ENCODE data around the gene EIPR1. TPM values are rescaled to one million over a fixed set of nuclear protein-coding genes. Genes with fewer than 3 reads are reported as not detected.

Gene EIPR1
- total and polyA plus RNA-seq, 2 of the 4 experiments (the other 2 are of a cell fraction) = 46.5 to 67.4 TPM

GRCh38 chr2:3182848-3183247, 194.8 kb downstream of the EIPR1 start:
- ChIA-PET CTCF (no interaction called here), POLR2A (ENCODE audit: unreplicated experiment) (no interaction called here)
- Histone ChIP-seq H3K9me3 (ENCODE audit: control insufficient read depth, insufficient read depth, low read length) (peaks cover 6% of the 10 kb centered on the region; the same call in 1 of the 2 replicates), H3K18ac (ENCODE audit: low read depth, low read length) (no peak overlapping the region), H2AFZ (replicated peaks; ENCODE audit: low read length, poor library complexity) (no peak overlapping the region), H3K36me3 (ENCODE audit: control insufficient read depth, insufficient read depth, low read length) (peaks cover 3% of the 10 kb centered on the region), H4K91ac (ENCODE audit: insufficient read depth, low read depth, low read length) (no peak overlapping the region), H3K79me1 (ENCODE audit: low read depth in 1 of 2, low read length in 2 of 2) (no peaks in the 10 kb centered on the region), H2AK9ac (replicated peaks; ENCODE audit: low read depth, low read length, poor library complexity) (no peak overlapping the region), H3K23ac (ENCODE audit: low read depth, low read length) (no peak overlapping the region), H3K9me1 (ENCODE audit: insufficient read depth, low read length) (no peaks in the 10 kb centered on the region), H3K4ac (ENCODE audit: low read depth, low read length) (no peak overlapping the region), H3K4me1 (ENCODE audit: control insufficient read depth, insufficient read depth, low read length) (no peaks in the 10 kb centered on the region), H2BK15ac (ENCODE audit: low read depth, low read length) (no peak overlapping the region), H4K20me1 (ENCODE audit: insufficient read depth, low read length) (no peaks in the 10 kb centered on the region), H3K9ac (ENCODE audit: low read depth, low read length) (no peak overlapping the region), H4K5ac (ENCODE audit: low read depth, low read length) (no peak overlapping the region), H3K4me2 (ENCODE audit: low read depth, low read length) (no peak overlapping the region), H2BK20ac (ENCODE audit: low read depth, low read length) (no peak overlapping the region), H3K27ac (ENCODE audit: insufficient read depth, low read length) (no peak overlapping the region), H3K14ac (replicated peaks; ENCODE audit: low read depth, low read length) (no peak overlapping the region), H2BK120ac (ENCODE audit: low read depth, low read length) (no peak overlapping the region), H3K4me3 (ENCODE audit: insufficient read depth, low read depth, low read length) (no peak overlapping the region), H3K56ac (ENCODE audit: extremely low read depth, insufficient read depth, low read length) (no peak overlapping the region), H4K8ac (ENCODE audit: low read depth in 2 of 2, low read length in 2 of 2) (no peak overlapping the region), H3K27me3 (ENCODE audit: control insufficient read depth, insufficient read depth, low read length) (no peaks in the 10 kb centered on the region), H2BK5ac (ENCODE audit: low read depth, low read length, poor library complexity, severe bottlenecking) (peak overlapping the region; percentile 58), H2AK5ac (ENCODE audit: low read depth, low read length) (no peak overlapping the region)
- DNase-seq (no peak), ATAC-seq (ENCODE audit: low read depth) (no peak)
- no TSS peak for BruUV-seq (replicated peaks)
- in situ Hi-C loops (cut with MboI; ENCODE audit: low sequenced_read_pairs) = no loop called here
- no CpG with 5 or more reads among the region's 2 CpGs for WGBS, 2 experiments (ENCODE audit: extremely low coverage in 2 of 2, insufficient read length in 1 of 2)
- intact Hi-C loops (cut with micrococcal nuclease) = no loop called here
- TF ChIP-seq CHD1 (IDR thresholded peaks at IDR 0.05; ENCODE audit: low read depth, low read length) (no peak), ELK1 (IDR thresholded peaks at IDR 0.05; ENCODE audit: borderline replicate concordance, low read depth, low read length) (no peak), NFE2L2 (IDR thresholded peaks at IDR 0.05; ENCODE audit: low read depth, low read length) (no peak), RCOR1 (IDR thresholded peaks at IDR 0.05; ENCODE audit: insufficient replicate concordance, low read length) (no peak), USF2 (IDR thresholded peaks at IDR 0.05; ENCODE audit: low read depth, low read length) (no peak), MAFK (IDR thresholded peaks at IDR 0.05; ENCODE audit: low read depth, low read length) (no peak), FOS (IDR thresholded peaks at IDR 0.05; ENCODE audit: low read depth, low read length) (no peak), CTCF (conservative IDR thresholded peaks at IDR 0.05; ENCODE audit: low read depth, low read length) (no peak)
- dilution Hi-C loops (cut with HindIII; ENCODE audit: low sequenced_read_pairs, unreplicated experiment) = no loop called here

Measured in IMR-90 (cell line).